Measurements from ENCODE around the gene C1orf94.

C1orf94 gene

DNA sequence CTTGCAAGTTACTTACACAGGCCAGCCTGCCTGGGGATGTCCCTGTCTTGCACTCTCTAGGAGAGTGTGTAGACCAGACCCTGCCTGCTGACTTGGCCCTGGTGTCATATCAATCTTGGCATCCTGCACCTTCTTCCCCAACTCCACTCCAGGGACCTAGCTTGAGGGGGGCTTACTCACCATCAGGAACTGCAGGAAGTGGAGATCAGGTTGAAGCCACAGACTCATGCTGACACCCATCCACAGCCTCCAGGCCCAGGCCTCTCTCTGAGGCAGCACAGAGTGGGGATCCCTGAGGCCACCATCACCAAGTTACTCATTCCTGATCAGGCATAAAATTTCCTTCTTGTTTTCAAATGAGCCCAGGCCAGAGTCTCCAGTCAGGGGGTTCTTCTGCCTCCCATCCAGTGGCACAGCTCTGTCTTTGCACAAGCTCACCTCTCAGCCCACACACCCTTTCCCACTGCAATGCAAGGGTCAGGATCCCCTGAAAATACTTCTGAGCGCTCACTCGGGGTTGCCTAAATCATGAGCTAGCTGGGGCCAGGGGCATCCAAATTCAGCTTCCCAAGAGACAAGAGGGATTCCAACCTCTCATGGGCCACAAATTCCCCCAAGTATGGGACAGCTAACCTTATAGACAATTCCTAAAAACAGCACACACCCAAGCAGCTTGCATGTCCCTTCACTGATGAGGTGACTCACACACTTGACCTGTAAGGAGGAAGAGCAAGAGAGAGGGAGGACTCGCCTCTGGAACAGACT lies 45.1 kb upstream of the C1orf94 start:
- DNase-seq (ENCODE audit: low spot score), result no peak
- in situ Hi-C loops (cut with MboI; ENCODE audit: low sequenced_read_pairs, unreplicated experiment), result no loop called here
- no peak for TF ChIP-seq CTCF (IDR thresholded peaks at IDR 0.05; ENCODE audit: borderline replicate concordance, control extremely low read depth, extremely low read depth, insufficient read depth, missing control alignments)

- no peak for DNase-seq (ENCODE audit: low spot score)
- no peak for TF ChIP-seq CTCF (IDR thresholded peaks at IDR 0.05; ENCODE audit: borderline replicate concordance, control extremely low read depth, extremely low read depth, insufficient read depth, missing control alignments)
- in situ Hi-C loops (cut with MboI; ENCODE audit: low sequenced_read_pairs, unreplicated experiment), result no loop called here
These were observed 44.6 kb upstream of the C1orf94 start for GRCh38 chr1:34132161-34132420.

GRCh38 chr1:34137411-34137810 lies 39.3 kb upstream of the C1orf94 start:
- TF ChIP-seq CTCF (IDR thresholded peaks at IDR 0.05; ENCODE audit: borderline replicate concordance, control extremely low read depth, extremely low read depth, insufficient read depth, missing control alignments), result no peak
- in situ Hi-C loops (cut with MboI; ENCODE audit: low sequenced_read_pairs, unreplicated experiment), result no loop called here
- no peak for DNase-seq (ENCODE audit: low spot score)

- in situ Hi-C loops (cut with MboI; ENCODE audit: low sequenced_read_pairs, unreplicated experiment), result no loop called here
- no peak for TF ChIP-seq CTCF (IDR thresholded peaks at IDR 0.05; ENCODE audit: borderline replicate concordance, control extremely low read depth, extremely low read depth, insufficient read depth, missing control alignments)
- DNase-seq (ENCODE audit: low spot score), result no peak
These were observed 36.6 kb upstream of the C1orf94 start for GRCh38 chr1:34140011-34140676.

- TF ChIP-seq CTCF (IDR thresholded peaks at IDR 0.05; ENCODE audit: borderline replicate concordance, control extremely low read depth, extremely low read depth, insufficient read depth, missing control alignments), result no peak
- in situ Hi-C loops (cut with MboI; ENCODE audit: low sequenced_read_pairs, unreplicated experiment), result no loop called here
These were observed 32.7 kb upstream of the C1orf94 start for GRCh38 chr1:34143975-34144374.

GRCh38 chr1:34144766-34145165 lies 31.9 kb upstream of the C1orf94 start:
- TF ChIP-seq CTCF (IDR thresholded peaks at IDR 0.05; ENCODE audit: borderline replicate concordance, control extremely low read depth, extremely low read depth, insufficient read depth, missing control alignments), result no peak
- in situ Hi-C loops (cut with MboI; ENCODE audit: low sequenced_read_pairs, unreplicated experiment), result no loop called here
- no peak for DNase-seq (ENCODE audit: low spot score)

More at GRCh38 chr1:34143975-34144374, 32.7 kb upstream of the C1orf94 start:
- no peak for DNase-seq (ENCODE audit: low spot score)

Measured in GM13976 (cell line).